ENCODE results near the gene ANKLE1.

ANKLE1 gene

GRCh38 chr19:17309965-17310461 is 28.3 kb downstream of the ANKLE1 start (continued):
- no peak for TF ChIP-seq TSHZ1 (tag by site-specific recombination; IDR thresholded peaks at IDR 0.05; ENCODE audit: borderline replicate concordance)
- no peak for TF ChIP-seq ZNF324 (tag by site-specific recombination; IDR thresholded peaks at IDR 0.05)

- CTCF ChIA-PET, result interaction anchor here (1.1 kb wide), 1 partner anchor 9 kb away, joined by 3 read pairs; no protein-coding TSS in a partner anchor
- H3K4me3 ChIP-seq (ENCODE audit: low read depth, low read length), result no peak overlapping the region
- no peaks in the 10 kb centered on the region for H3K9me3 ChIP-seq (ENCODE audit: control insufficient read depth, insufficient read depth, low read depth, low read length)
- peaks cover 3 to 44% of the 10 kb centered on the region in 2 experiments; a peak in 2 of 3 replicates for H3K36me3 ChIP-seq (ENCODE audit: control insufficient read depth in 2 of 2, insufficient read depth in 1 of 2, low read length in 2 of 2)
- TF ChIP-seq SP2 (tag by site-specific recombination; IDR thresholded peaks at IDR 0.05) (no peak), ZSCAN30 (tag by site-specific recombination; IDR thresholded peaks at IDR 0.05) (no peak), ZNF621 (tag by site-specific recombination; IDR thresholded peaks at IDR 0.05) (no peak), ZNF335 (tag by site-specific recombination; conservative IDR thresholded peaks at IDR 0.05) (no peak), ZNF776 (tag by site-specific recombination; IDR thresholded peaks at IDR 0.05; ENCODE audit: borderline replicate concordance) (no peak), GLIS1 (tag by site-specific recombination; IDR thresholded peaks at IDR 0.05) (peak; percentile 93), ZIC2 (tag by site-specific recombination; IDR thresholded peaks at IDR 0.05) (peak; percentile 37; the same call in 1 of the 2 replicates), ZNF132 (tag by site-specific recombination; IDR thresholded peaks at IDR 0.05; ENCODE audit: borderline replicate concordance) (no peak), ZNF704 (tag by site-specific recombination; IDR thresholded peaks at IDR 0.05) (no peak), SCRT2 (tag by site-specific recombination; IDR thresholded peaks at IDR 0.05) (peak; percentile 64), TCF7L2 (IDR thresholded peaks at IDR 0.05; ENCODE audit: borderline replicate concordance, low read depth, low read length) (no peak), ZNF623 (tag by site-specific recombination; IDR thresholded peaks at IDR 0.05) (peak; percentile 96), KLF7 (tag by site-specific recombination; IDR thresholded peaks at IDR 0.05; ENCODE audit: borderline replicate concordance) (no peak), ZNF211 (tag by site-specific recombination; IDR thresholded peaks at IDR 0.05; ENCODE audit: low read depth) (no peak), ZNF169 (tag by site-specific recombination; IDR thresholded peaks at IDR 0.05) (no peak), ZNF692 (tag by site-specific recombination; IDR thresholded peaks at IDR 0.05) (0 out of 2 replicates have a peak, but pooled peaks have one; percentile 1), CTCF (tag by site-specific recombination; IDR thresholded peaks at IDR 0.05) (no peak), ZNF311 (tag by site-specific recombination; IDR thresholded peaks at IDR 0.05; ENCODE audit: borderline replicate concordance) (no peak), OSR2 (tag by site-specific recombination; IDR thresholded peaks at IDR 0.05) (no peak), ZNF221 (tag by site-specific recombination; IDR thresholded peaks at IDR 0.05; ENCODE audit: borderline replicate concordance) (no peak), ZNF324 (tag by site-specific recombination; IDR thresholded peaks at IDR 0.05) (no peak), ZNF341 (tag by site-specific recombination; IDR thresholded peaks at IDR 0.05; ENCODE audit: low read depth) (no peak), ZNF350 (tag by site-specific recombination; IDR thresholded peaks at IDR 0.05) (no peak)
- H3K4me1 ChIP-seq (ENCODE audit: control insufficient read depth, insufficient read depth, low read length), result no peaks in the 10 kb centered on the region
- no peak overlapping the region for H3K27ac ChIP-seq (ENCODE audit: extremely low read depth, low read depth, low read length)
- POLR2A ChIA-PET, result no interaction called here
Measured at GRCh38 chr19:17311455-17312188, 29.9 kb downstream of the ANKLE1 start.

All from HEK293 (cell line).